Transverse colon (tissue), 4 donors: ENCODE results near the gene CRB1.

Source experiments
- POLR2A ChIP-seq: fragments of 450-650 bp; IDR thresholded peaks from one replicate; pipeline ENCODE4 v1.6.1; 2016; ENCODE audit warnings: antibody characterized with exemption, mild to moderate bottlenecking, moderate library complexity
- POLR2AphosphoS5 ChIP-seq, 3 donors: sonication (generic); formaldehyde crosslinking; IDR thresholded peaks; one replicate each; pipeline ENCODE4 v1.6.1; 2016; ENCODE audit warnings: antibody characterized with exemption in 3 of 3
- TF ChIP-seq, protein P1 (sequence below), 5 experiments: fragments of 200-600 bp in 3 of 5; fragments of 450-650 bp in 2 of 5; sonication (generic) in 3 of 5; IDR thresholded peaks; 1 replicate in 2 of 5; 2 replicates in 3 of 5; pipeline ENCODE4 v1.5.1; 2016 to 2017; ENCODE audit warnings: antibody characterized with exemption in 5 of 5, inconsistent platforms in 3 of 5, mild to moderate bottlenecking in 2 of 5, moderate library complexity in 1 of 5

DNA sequence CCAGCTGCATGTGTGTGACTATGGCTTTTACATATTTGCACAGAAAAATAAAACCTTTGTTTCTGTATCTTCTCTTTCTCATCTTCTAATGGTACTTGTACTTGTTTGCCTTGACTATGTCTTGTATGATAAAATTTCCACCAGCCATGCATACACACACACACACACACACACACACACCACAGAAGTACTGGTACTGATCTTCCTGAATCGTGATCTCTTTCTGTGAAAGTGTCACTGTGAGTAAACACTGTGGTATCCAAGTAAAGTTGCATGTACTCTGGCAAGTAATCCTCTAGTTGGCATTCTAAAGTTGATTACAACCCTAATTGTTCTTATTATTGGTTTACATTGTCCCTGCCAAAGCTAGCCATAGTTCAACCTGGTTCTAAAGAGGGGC lies 176.7 kb downstream of the CRB1 start:
- TF ChIP-seq POLR2A (no peak), POLR2AphosphoS5 (IDR thresholded peaks at IDR 0.05) (no peak)
- TF ChIP-seq, protein P1, sequence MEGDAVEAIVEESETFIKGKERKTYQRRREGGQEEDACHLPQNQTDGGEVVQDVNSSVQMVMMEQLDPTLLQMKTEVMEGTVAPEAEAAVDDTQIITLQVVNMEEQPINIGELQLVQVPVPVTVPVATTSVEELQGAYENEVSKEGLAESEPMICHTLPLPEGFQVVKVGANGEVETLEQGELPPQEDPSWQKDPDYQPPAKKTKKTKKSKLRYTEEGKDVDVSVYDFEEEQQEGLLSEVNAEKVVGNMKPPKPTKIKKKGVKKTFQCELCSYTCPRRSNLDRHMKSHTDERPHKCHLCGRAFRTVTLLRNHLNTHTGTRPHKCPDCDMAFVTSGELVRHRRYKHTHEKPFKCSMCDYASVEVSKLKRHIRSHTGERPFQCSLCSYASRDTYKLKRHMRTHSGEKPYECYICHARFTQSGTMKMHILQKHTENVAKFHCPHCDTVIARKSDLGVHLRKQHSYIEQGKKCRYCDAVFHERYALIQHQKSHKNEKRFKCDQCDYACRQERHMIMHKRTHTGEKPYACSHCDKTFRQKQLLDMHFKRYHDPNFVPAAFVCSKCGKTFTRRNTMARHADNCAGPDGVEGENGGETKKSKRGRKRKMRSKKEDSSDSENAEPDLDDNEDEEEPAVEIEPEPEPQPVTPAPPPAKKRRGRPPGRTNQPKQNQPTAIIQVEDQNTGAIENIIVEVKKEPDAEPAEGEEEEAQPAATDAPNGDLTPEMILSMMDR (IDR thresholded peaks at IDR 0.05), result no peak
